C4-2B (cell line): ENCODE measurements around the gene SUGP2.

ENCODE experiments used
- CTCF ChIP-seq: fragments of 450-650 bp; conservative IDR thresholded peaks from 2 replicates; pipeline ENCODE4 v1.5.1; 2017; ENCODE audit warnings: mild to moderate bottlenecking
- ZFX ChIP-seq: fragments of 450-650 bp; IDR thresholded peaks from 2 replicates; pipeline ENCODE4 v1.6.1; 2017

GRCh38 chr19:18960370-18960769, 72.9 kb downstream of the SUGP2 start:
- TF ChIP-seq CTCF (no peak), ZFX (no peak)
